ENCODE measurements around the gene NPRL2. TPM values are rescaled to one million over a fixed set of nuclear protein-coding genes. Genes with fewer than 3 reads are reported as not detected.

NPRL2 gene
- total RNA-seq, 1 donor from 2014 or later = 21.6 TPM

GRCh38 chr3:50327129-50327528, 23.4 kb downstream of the NPRL2 start:
- intact Hi-C loops (cut with DNase I) = no loop called here
- Histone ChIP-seq H3K36me3 (peaks cover 42% of the 10 kb centered on the region), H3K9me3 (no peaks in the 10 kb centered on the region), H3K4me1 (peaks cover 40% of the 10 kb centered on the region), H3K27ac (peak overlapping the region; percentile 89), H3K4me3 (peak overlapping the region; percentile 99), H3K27me3 (no peaks in the 10 kb centered on the region)
- no peak for ATAC-seq
- DNase-seq = no peak
- TF ChIP-seq CTCF (IDR thresholded peaks at IDR 0.05) = no peak

GRCh38 chr3:50326182-50326541, 24.4 kb downstream of the NPRL2 start:
- H3K27me3 ChIP-seq = no peaks in the 10 kb centered on the region

GRCh38 chr3:50325497-50326181, 24.9 kb downstream of the NPRL2 start:
- no peak overlapping the region for H3K4me3 ChIP-seq
- intact Hi-C loops (cut with DNase I) = no loop called here
- no peak for TF ChIP-seq CTCF (IDR thresholded peaks at IDR 0.05)
- DNase-seq (no peak), ATAC-seq (no peak)
- peaks cover 30% of the 10 kb centered on the region for H3K36me3 ChIP-seq
- no peaks in the 10 kb centered on the region for H3K9me3 ChIP-seq
- peaks cover 43% of the 10 kb centered on the region for H3K4me1 ChIP-seq
- H3K27ac ChIP-seq = no peak overlapping the region
- no peaks in the 10 kb centered on the region for H3K27me3 ChIP-seq

More at GRCh38 chr3:50326182-50326541, 24.4 kb downstream of the NPRL2 start:
- intact Hi-C loops (cut with DNase I) = no loop called here
- TF ChIP-seq CTCF (IDR thresholded peaks at IDR 0.05) = no peak
- peaks cover 43% of the 10 kb centered on the region for H3K4me1 ChIP-seq
- no peak overlapping the region for H3K27ac ChIP-seq
- H3K9me3 ChIP-seq = no peaks in the 10 kb centered on the region
- no peak overlapping the region for H3K4me3 ChIP-seq
- ATAC-seq (no peak), DNase-seq (no peak)
- H3K36me3 ChIP-seq = peaks cover 35% of the 10 kb centered on the region

GRCh38 chr3:50325113-50325480, 25.5 kb downstream of the NPRL2 start:
- no peak for ATAC-seq
- no peak for DNase-seq
- H3K27ac ChIP-seq = peak overlapping the region; percentile 98

GRCh38 chr3:50324351-50325112, 26.0 kb downstream of the NPRL2 start:
- H3K27ac ChIP-seq = peak overlapping the region; percentile 98
- H3K36me3 ChIP-seq = peaks cover 20% of the 10 kb centered on the region
- H3K9me3 ChIP-seq = no peaks in the 10 kb centered on the region
- peak; percentile 90 for TF ChIP-seq CTCF (IDR thresholded peaks at IDR 0.05)
- intact Hi-C loops (cut with DNase I) = no loop called here
- H3K4me1 ChIP-seq = peaks cover 54% of the 10 kb centered on the region
- no peaks in the 10 kb centered on the region for H3K27me3 ChIP-seq
- H3K4me3 ChIP-seq = peak overlapping the region; percentile 2
- DNase-seq (peak; percentile 86), ATAC-seq (peak; percentile 17)

More at GRCh38 chr3:50325113-50325480, 25.5 kb downstream of the NPRL2 start:
- H3K4me1 ChIP-seq = peaks cover 48% of the 10 kb centered on the region
- TF ChIP-seq CTCF (IDR thresholded peaks at IDR 0.05) = no peak
- no peaks in the 10 kb centered on the region for H3K27me3 ChIP-seq
- no peaks in the 10 kb centered on the region for H3K9me3 ChIP-seq
- peaks cover 24% of the 10 kb centered on the region for H3K36me3 ChIP-seq
- intact Hi-C loops (cut with DNase I) = no loop called here
- H3K4me3 ChIP-seq = no peak overlapping the region
